ENCODE data around the gene PLEKHJ1. TPM values are rescaled to one million over a fixed set of nuclear protein-coding genes. Genes with fewer than 3 reads are reported as not detected.
A peak's percentile ranks its signal among the peaks of the same experiment; 100 is the strongest.

The PLEKHJ1 gene
- total and polyA plus RNA-seq, 12 donors: 18.1 to 89.5 (median 71.7) TPM

DNA sequence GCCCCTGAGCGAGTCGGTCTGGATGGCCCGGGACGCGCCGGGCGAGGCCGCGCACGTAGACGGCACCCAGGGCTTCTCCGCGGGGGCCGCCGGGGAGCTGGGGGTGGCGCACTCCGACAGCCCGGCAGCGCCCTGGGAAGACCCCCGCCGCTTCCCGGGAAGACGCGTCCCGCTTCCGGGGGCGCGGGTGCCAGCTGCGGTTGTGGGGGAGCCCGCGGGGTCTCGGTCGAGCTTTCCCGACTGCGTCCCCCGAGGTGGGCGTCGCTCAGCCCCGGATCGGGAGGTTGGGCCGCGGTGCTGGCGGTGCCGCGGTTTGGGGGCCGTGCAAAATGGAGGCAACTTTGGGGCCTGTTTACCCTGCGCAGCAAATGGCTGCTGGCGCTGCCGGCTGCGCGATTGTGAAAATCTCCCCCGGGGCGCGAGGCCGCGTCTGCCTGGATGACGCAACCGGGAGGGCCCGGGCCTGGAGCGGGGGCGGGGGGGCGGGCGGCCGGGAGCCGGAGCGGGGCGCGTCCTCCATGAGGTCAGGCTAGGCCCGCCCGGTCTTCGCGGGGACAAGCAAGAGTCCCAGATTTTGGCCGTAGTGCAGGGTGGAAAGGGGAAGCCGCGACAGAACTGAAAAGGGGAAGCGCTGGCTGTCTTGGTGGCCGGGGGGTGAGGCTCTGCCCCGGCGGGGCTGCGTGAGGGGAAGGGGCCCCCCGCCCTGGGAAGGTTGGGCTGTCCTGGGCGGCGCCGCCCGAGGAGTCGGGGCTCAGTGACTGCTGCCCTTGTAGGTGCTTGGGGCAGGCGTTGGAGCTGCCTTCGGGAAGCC is 34.5 kb upstream of the PLEKHJ1 start:
- Histone ChIP-seq H3K27me3 (no peaks in the 10 kb centered on the region), H3K27ac (peak overlapping the region; percentile 95 to 100 (median 99)), H3K9me3 (replicated peaks in 1 of 3) (no peaks in the 10 kb centered on the region), H3K36me3 (replicated peaks in 1 of 2) (peaks cover 0 to 24% of the 10 kb centered on the region in 2 donors), H3K4me1 (replicated peaks in 1 of 2) (peaks cover 31 to 59% of the 10 kb centered on the region in 2 donors), H3K4me3 (peak overlapping the region; percentile 72 to 100 (median 86))
- DNase-seq: peak; percentile 86 to 91 (median 87)
- TF ChIP-seq CTCF (IDR thresholded peaks at IDR 0.05) (no peak), POLR2A (IDR thresholded peaks at IDR 0.05) (peak; percentile 68 to 89)
- 0 to 2% (median 0%) methylated on average over 5 to 88 of the region's 88 CpGs for WGBS, 4 donors
- intact Hi-C loops (cut with DNase I): loop anchor here (5.0 kb wide), 2 partner anchors 33 to 113 kb away; partner anchors contain the start of genes PLEKHJ1 (in 1 of the 2) and SF3A2 (in 1 of the 2)

DNA sequence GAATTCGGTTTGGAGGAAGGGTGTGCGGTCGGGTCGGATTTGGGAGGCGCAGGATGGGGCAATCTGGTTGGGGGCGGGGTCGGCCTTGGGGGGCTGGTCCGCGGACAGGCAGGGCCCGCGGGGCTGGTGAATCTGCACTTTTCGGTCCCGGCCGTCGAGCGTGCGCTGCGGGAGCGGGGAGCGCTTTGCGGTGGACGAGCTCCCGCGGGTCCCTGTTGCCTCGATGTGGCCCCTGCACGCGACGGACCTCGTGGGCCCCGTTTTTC is 34.0 kb upstream of the PLEKHJ1 start:
- Histone ChIP-seq H3K27me3 (no peaks in the 10 kb centered on the region), H3K4me3 (peak overlapping the region; percentile 72 to 100 (median 86)), H3K9me3 (replicated peaks in 1 of 3) (no peaks in the 10 kb centered on the region), H3K36me3 (replicated peaks in 1 of 2) (peaks cover 0 to 24% of the 10 kb centered on the region in 2 donors), H3K27ac (peak overlapping the region; percentile 95 to 100 (median 99)), H3K4me1 (replicated peaks in 1 of 2) (peaks cover 25 to 54% of the 10 kb centered on the region in 2 donors)
- intact Hi-C loops (cut with DNase I): loop anchor here (5.0 kb wide), 2 partner anchors 33 to 113 kb away; partner anchors contain the start of genes PLEKHJ1 (in 1 of the 2) and SF3A2 (in 1 of the 2)
- WGBS, 4 donors: 0 to 1% (median 1%) methylated on average over 1 to 30 of the region's 30 CpGs; no CpG with 5 or more reads in 1 of the 4 donors
- peak; percentile 74 to 84 (median 81) for DNase-seq
- no peak for TF ChIP-seq POLR2A (IDR thresholded peaks at IDR 0.05)

- H3K27me3 ChIP-seq: no peaks in the 10 kb centered on the region
- peaks cover 0 to 24% of the 10 kb centered on the region in 2 donors for H3K36me3 ChIP-seq (replicated peaks in 1 of 2)
- peak overlapping the region; percentile 95 to 100 (median 99) for H3K27ac ChIP-seq
- DNase-seq: peak; percentile 97 to 99 (median 98)
- intact Hi-C loops (cut with DNase I): loop anchor here (5.0 kb wide), 2 partner anchors 32 to 112 kb away; partner anchors contain the start of genes PLEKHJ1 (in 1 of the 2) and SF3A2 (in 1 of the 2)
- TF ChIP-seq CTCF (IDR thresholded peaks at IDR 0.05): peak in 3 of 6 experiments; percentile 28 to 57 (median 43)
- peak; percentile 100 for TF ChIP-seq POLR2A (IDR thresholded peaks at IDR 0.05)
- no peaks in the 10 kb centered on the region for H3K9me3 ChIP-seq (replicated peaks in 1 of 3)
- WGBS, 4 donors: 0 to 2% (median 1%) methylated on average over 12 to 103 of the region's 103 CpGs
- H3K4me1 ChIP-seq (replicated peaks in 1 of 2): peaks cover 23 to 51% of the 10 kb centered on the region in 2 donors
- H3K4me3 ChIP-seq: peak overlapping the region; percentile 72 to 100 (median 86)
These were observed 33.4 kb upstream of the PLEKHJ1 start for GRCh38 chr19:2269244-2270156.

DNA sequence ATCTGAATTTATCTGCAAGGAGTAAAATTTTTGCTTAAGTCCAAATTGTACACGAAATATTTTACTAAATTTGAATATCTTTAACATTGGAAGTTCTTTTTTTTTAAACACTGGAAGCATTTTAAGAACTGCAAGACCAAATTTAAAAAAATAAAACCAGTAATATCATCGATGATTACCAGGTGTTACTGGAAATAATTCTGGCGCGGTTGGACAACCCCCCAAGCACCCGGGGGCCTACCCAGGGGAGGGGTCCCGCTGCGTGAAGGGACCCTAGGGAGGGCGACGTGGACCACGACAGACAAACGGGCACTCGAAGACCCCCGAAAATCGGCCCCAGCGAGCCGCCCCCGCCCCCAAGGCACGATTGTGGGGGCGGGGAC is 32.7 kb upstream of the PLEKHJ1 start:
- Histone ChIP-seq H3K27me3 (no peaks in the 10 kb centered on the region), H3K4me1 (replicated peaks in 1 of 2) (peaks cover 23 to 44% of the 10 kb centered on the region in 2 donors), H3K9me3 (replicated peaks in 1 of 3) (no peaks in the 10 kb centered on the region), H3K4me3 (peak overlapping the region in 3 of 4 donors; percentile 23 to 97 (median 75)), H3K27ac (peak overlapping the region in 2 of 5 donors; percentile 99 to 100), H3K36me3 (replicated peaks in 1 of 2) (peaks cover 0 to 24% of the 10 kb centered on the region in 2 donors)
- TF ChIP-seq POLR2A (IDR thresholded peaks at IDR 0.05): no peak
- TF ChIP-seq CTCF (IDR thresholded peaks at IDR 0.05): no peak
- intact Hi-C loops (cut with DNase I): no loop called here
- no peak for DNase-seq
- WGBS, 4 donors: 1 to 4% (median 2%) methylated on average over 13 to 19 of the region's 19 CpGs

Measured in adrenal gland (tissue), 12 donors.